ENCODE measurements around the gene AP2A1. TPM values are rescaled to one million over a fixed set of nuclear protein-coding genes. Genes with fewer than 3 reads are reported as not detected.

AP2A1 gene
- total RNA-seq, 4 donors from 2014 or later: 48.4 to 77.6 (median 66.9) TPM

DNA sequence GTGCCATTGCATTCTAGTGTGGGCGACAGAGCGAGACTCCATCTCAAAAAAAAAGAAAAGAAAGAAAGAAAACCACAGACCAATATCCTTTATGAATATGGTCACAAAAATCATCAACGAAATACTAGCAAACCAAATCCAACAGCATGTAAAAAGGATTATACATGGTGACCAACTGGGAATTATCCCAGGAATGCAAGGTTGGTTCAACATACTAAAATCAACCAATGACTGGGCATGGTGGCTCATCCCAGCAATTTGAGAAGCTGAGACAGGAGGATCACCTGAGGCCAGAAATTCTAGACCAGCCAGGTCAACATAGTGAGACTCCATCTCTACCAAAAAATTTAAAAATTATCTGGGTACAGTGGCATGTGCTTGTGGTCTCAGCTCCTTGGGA, 10.8 kb upstream of the AP2A1 start:
- H3K4me3 ChIP-seq (replicated peaks in 1 of 3): no peak overlapping the region
- TF ChIP-seq, protein P1, sequence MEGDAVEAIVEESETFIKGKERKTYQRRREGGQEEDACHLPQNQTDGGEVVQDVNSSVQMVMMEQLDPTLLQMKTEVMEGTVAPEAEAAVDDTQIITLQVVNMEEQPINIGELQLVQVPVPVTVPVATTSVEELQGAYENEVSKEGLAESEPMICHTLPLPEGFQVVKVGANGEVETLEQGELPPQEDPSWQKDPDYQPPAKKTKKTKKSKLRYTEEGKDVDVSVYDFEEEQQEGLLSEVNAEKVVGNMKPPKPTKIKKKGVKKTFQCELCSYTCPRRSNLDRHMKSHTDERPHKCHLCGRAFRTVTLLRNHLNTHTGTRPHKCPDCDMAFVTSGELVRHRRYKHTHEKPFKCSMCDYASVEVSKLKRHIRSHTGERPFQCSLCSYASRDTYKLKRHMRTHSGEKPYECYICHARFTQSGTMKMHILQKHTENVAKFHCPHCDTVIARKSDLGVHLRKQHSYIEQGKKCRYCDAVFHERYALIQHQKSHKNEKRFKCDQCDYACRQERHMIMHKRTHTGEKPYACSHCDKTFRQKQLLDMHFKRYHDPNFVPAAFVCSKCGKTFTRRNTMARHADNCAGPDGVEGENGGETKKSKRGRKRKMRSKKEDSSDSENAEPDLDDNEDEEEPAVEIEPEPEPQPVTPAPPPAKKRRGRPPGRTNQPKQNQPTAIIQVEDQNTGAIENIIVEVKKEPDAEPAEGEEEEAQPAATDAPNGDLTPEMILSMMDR (IDR thresholded peaks at IDR 0.05): no peak
- TF ChIP-seq POLR2A (IDR thresholded peaks at IDR 0.05): no peak
- H3K36me3 ChIP-seq: no peaks in the 10 kb centered on the region
- no peaks in the 10 kb centered on the region for H3K4me1 ChIP-seq
- intact Hi-C loops (cut with DNase I): no loop called here
- H3K9me3 ChIP-seq: no peaks in the 10 kb centered on the region
- no peaks in the 10 kb centered on the region for H3K27me3 ChIP-seq
- no peak for DNase-seq
- H3K27ac ChIP-seq: no peak overlapping the region
- 91 to 95% methylated on average over 3 of the region's 3 CpGs for WGBS, 2 donors

GRCh38 chr19:49758292-49758691, 8.5 kb upstream of the AP2A1 start:
- Histone ChIP-seq H3K27ac (no peak overlapping the region), H3K36me3 (no peaks in the 10 kb centered on the region), H3K9me3 (no peaks in the 10 kb centered on the region), H3K4me3 (replicated peaks in 1 of 3) (no peak overlapping the region), H3K27me3 (no peaks in the 10 kb centered on the region), H3K4me1 (no peaks in the 10 kb centered on the region)
- no peak for TF ChIP-seq POLR2A (IDR thresholded peaks at IDR 0.05)
- TF ChIP-seq, protein P1 (IDR thresholded peaks at IDR 0.05): no peak
- intact Hi-C loops (cut with DNase I): no loop called here
- no peak for DNase-seq
- WGBS, 2 donors: 33 to 37% methylated on average over 7 of the region's 7 CpGs

GRCh38 chr19:49761249-49761624, 5.6 kb upstream of the AP2A1 start:
- no peaks in the 10 kb centered on the region for H3K27me3 ChIP-seq
- no peaks in the 10 kb centered on the region for H3K36me3 ChIP-seq
- intact Hi-C loops (cut with DNase I): loop anchor here (5.0 to 10.0 kb wide), 2 partner anchors 41 to 114 kb away; partner anchors contain the start of genes AKT1S1 and TBC1D17
- H3K9me3 ChIP-seq: no peaks in the 10 kb centered on the region
- no peak overlapping the region for H3K4me3 ChIP-seq (replicated peaks in 1 of 3)
- WGBS, 2 donors: 69 to 87% methylated on average over 1 of the region's 1 CpG
- H3K27ac ChIP-seq: peak overlapping the region; percentile 62 to 68 (median 63)
- peaks cover 5 to 7% of the 10 kb centered on the region in 2 donors for H3K4me1 ChIP-seq
- TF ChIP-seq POLR2A (IDR thresholded peaks at IDR 0.05): no peak
- TF ChIP-seq, protein P1 (IDR thresholded peaks at IDR 0.05): no peak
- no peak for DNase-seq

DNA sequence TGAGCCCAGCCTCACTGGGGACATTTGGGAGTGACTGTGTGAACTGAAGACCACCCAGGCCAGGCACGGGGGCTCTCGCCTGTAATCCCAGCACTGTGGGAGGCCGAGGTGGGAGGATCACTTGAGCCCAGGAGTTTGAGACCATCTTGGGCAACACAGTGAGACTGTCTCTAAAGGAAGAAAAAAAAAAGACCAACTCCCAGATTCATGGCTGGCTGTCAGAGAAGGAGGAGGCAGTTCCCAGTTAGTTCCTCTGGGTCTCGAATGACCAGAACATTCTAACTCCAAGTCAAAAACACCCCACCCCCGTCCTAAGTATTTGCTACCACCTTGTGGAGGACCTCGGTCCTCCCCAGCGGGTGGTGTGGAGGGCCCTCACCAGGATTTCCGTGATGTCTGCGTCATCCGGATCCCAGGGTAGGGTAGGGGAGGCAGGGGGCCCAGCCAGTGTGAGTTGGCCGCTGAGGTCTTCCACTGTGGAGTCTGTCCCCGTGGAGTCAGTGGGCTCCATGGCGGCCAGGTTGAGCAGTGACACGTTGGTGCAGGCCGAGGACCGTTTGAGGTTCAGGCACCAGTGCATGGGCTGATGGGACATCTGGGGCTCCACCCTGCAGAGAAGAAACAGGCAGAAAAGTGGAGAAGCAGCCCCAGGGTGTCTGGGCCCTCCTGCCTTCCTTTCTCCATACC, 5.0 kb upstream of the AP2A1 start:
- no peaks in the 10 kb centered on the region for H3K36me3 ChIP-seq
- no peak overlapping the region for H3K4me3 ChIP-seq (replicated peaks in 1 of 3)
- 37 to 54% methylated on average over 11 to 16 of the region's 16 CpGs for WGBS, 2 donors
- no peaks in the 10 kb centered on the region for H3K9me3 ChIP-seq
- peak overlapping the region; percentile 62 to 68 (median 63) for H3K27ac ChIP-seq
- no peak for DNase-seq
- intact Hi-C loops (cut with DNase I): loop anchor here (5.0 to 10.0 kb wide), 2 partner anchors 41 to 113 kb away; partner anchors contain the start of genes AKT1S1 and TBC1D17
- TF ChIP-seq POLR2A (IDR thresholded peaks at IDR 0.05): no peak
- TF ChIP-seq, protein P1 (IDR thresholded peaks at IDR 0.05): no peak
- no peaks in the 10 kb centered on the region for H3K27me3 ChIP-seq
- peaks cover 5 to 7% of the 10 kb centered on the region in 2 donors for H3K4me1 ChIP-seq

DNA sequence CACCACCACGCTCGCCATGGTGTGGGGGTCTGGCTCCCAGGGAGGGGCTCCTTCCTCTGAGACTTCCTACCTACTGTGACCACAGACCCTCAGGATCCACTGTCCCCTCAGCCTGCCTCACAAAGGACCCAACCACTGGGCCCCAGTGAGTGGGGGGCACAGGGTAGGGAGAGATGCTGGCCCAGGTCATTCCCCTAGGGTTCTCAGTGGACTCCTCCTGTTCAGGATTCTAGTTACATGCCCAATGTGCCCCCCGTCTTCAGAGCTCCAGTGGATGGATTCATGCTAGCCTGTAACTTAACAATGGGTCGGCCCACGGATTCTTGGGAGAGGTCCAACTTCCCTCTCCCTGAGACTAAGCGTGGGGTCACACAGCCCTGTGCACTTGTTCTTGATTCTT, 3.6 kb upstream of the AP2A1 start, which contains the start of gene TSKS:
TSKS (minus strand) TSS at position 77 of the 400 bp plus-strand sequence; CDS start at position 18, 59 bp downstream.
- Histone ChIP-seq H3K27me3 (no peaks in the 10 kb centered on the region), H3K27ac (peak within 1 kb of the TSS in 1 of 3 donors; percentile 63), H3K4me1 (peaks cover 9 to 12% of the 10 kb centered on the region in 2 donors), H3K36me3 (no peaks in the 10 kb centered on the region), H3K9me3 (no peaks in the 10 kb centered on the region), H3K4me3 (replicated peaks in 1 of 3) (no peak within 1 kb of the TSS)
- WGBS, 2 donors: 84 to 90% methylated on average over 6 of the region's 6 CpGs
- intact Hi-C loops (cut with DNase I): loop anchor here (5.0 to 10.0 kb wide), 2 partner anchors 39 to 112 kb away; partner anchors contain the start of genes AKT1S1 and TBC1D17
- DNase-seq: no peak
- TF ChIP-seq POLR2A (IDR thresholded peaks at IDR 0.05): no peak
- TF ChIP-seq, protein P1 (IDR thresholded peaks at IDR 0.05): no peak

All from thyroid gland (tissue), 4 donors.